ENCODE results near the gene SLC2A13.

The SLC2A13 gene

GRCh38 chr12:40002178-40003169 is 103.4 kb downstream of the SLC2A13 start:
- Histone ChIP-seq H3K4me3 (ENCODE audit: low read length) (no peak overlapping the region), H3K36me3 (ENCODE audit: control insufficient read depth, insufficient read depth, low read length) (no peaks in the 10 kb centered on the region), H3K27me3 (ENCODE audit: control insufficient read depth, insufficient read depth, low read length) (no peaks in the 10 kb centered on the region), H3K4me1 (ENCODE audit: control insufficient read depth, insufficient read depth, low read length) (no peaks in the 10 kb centered on the region), H3K27ac (ENCODE audit: low read length) (no peak overlapping the region), H3K9me3 (ENCODE audit: control insufficient read depth, insufficient read depth, low read length) (no peaks in the 10 kb centered on the region; the same call in 1 of the 2 replicates)
- DNase-seq (ENCODE audit: low read depth, low spot score), result no peak
- WGBS (ENCODE audit: insufficient coverage, insufficient read length), result no CpG with 5 or more reads among the region's 4 CpGs

DNA sequence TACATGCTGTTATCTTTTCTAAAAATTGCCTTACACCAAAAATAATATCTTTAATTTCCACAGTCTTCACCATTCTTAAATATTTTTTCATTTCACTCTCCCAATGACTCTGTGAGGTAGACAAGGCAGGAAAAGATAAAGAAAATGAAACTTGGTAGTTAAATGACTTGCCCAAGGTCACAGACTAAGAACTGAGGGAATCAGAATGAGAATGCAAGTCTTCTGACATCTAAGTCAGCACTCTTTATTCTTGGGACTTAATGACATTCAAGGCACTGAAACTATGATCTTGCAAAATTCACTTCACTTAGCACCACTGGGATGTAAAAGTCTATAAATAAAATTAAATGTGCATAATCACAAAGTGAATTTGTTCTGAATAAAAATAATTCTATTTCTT is 104.5 kb downstream of the SLC2A13 start:
- Histone ChIP-seq H3K36me3 (ENCODE audit: control insufficient read depth, insufficient read depth, low read length) (no peaks in the 10 kb centered on the region), H3K27me3 (ENCODE audit: control insufficient read depth, insufficient read depth, low read length) (no peaks in the 10 kb centered on the region), H3K4me3 (ENCODE audit: low read length) (no peak overlapping the region), H3K27ac (ENCODE audit: low read length) (no peak overlapping the region), H3K9me3 (ENCODE audit: control insufficient read depth, insufficient read depth, low read length) (no peaks in the 10 kb centered on the region; the same call in 1 of the 2 replicates), H3K4me1 (ENCODE audit: control insufficient read depth, insufficient read depth, low read length) (no peaks in the 10 kb centered on the region)
- no peak for DNase-seq (ENCODE audit: low read depth, low spot score)

DNA sequence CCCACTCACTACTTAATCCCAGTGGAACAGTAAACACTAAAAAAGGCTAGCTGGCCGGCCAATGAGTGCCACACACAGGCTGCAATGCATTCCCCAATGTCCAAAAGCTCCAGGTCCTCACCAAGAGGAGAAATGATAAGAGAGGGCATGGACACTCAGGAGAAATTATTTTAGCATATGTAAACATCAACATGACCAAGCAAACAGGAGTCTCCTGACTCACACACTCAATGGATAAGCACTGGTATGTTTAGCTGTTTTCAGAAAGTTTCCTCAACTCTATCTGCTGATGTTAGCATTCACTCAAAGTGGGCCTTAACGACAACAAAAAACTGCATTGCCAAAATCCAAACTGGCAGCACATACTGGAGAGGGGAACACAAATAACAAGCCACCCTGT is 105.0 kb downstream of the SLC2A13 start:
- Histone ChIP-seq H3K4me3 (ENCODE audit: low read length) (no peak overlapping the region), H3K9me3 (ENCODE audit: control insufficient read depth, insufficient read depth, low read length) (no peaks in the 10 kb centered on the region; the same call in 1 of the 2 replicates), H3K27ac (ENCODE audit: low read length) (no peak overlapping the region), H3K27me3 (ENCODE audit: control insufficient read depth, insufficient read depth, low read length) (no peaks in the 10 kb centered on the region), H3K4me1 (ENCODE audit: control insufficient read depth, insufficient read depth, low read length) (no peaks in the 10 kb centered on the region), H3K36me3 (ENCODE audit: control insufficient read depth, insufficient read depth, low read length) (no peaks in the 10 kb centered on the region)
- no CpG with 5 or more reads among the region's 2 CpGs for WGBS (ENCODE audit: insufficient coverage, insufficient read length)
- no peak for DNase-seq (ENCODE audit: low read depth, low spot score)

DNA sequence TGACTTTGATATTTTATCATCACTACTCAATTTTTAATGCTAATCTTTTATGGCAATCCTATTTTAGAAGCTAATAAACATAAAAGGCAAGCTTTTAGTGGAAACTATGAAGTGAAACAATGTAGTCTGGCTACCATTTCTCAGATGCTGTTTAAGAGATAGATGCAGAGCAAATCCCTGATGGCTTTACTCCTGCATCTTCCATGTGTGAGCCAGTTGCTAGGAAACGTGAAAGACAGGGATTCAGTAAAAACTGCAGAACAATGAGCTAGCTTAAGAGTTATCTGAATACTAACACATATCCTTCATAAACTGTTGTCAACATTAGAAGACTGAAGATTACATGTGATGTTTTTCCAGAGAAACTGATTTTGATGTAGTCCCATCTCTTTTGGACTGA is 112.6 kb downstream of the SLC2A13 start:
- Histone ChIP-seq H3K27ac (ENCODE audit: low read length) (no peak overlapping the region), H3K27me3 (ENCODE audit: control insufficient read depth, insufficient read depth, low read length) (no peaks in the 10 kb centered on the region), H3K9me3 (ENCODE audit: control insufficient read depth, insufficient read depth, low read length) (no peaks in the 10 kb centered on the region), H3K4me1 (ENCODE audit: control insufficient read depth, insufficient read depth, low read length) (no peaks in the 10 kb centered on the region), H3K4me3 (ENCODE audit: low read length) (no peak overlapping the region), H3K36me3 (ENCODE audit: control insufficient read depth, insufficient read depth, low read length) (no peaks in the 10 kb centered on the region)
- WGBS (ENCODE audit: insufficient coverage, insufficient read length), result no CpG with 5 or more reads among the region's 1 CpG
- no peak for DNase-seq (ENCODE audit: low read depth, low spot score)

- no peak for DNase-seq (ENCODE audit: low read depth, low spot score)
- no peak overlapping the region for H3K27ac ChIP-seq (ENCODE audit: low read length)
- no peaks in the 10 kb centered on the region for H3K4me1 ChIP-seq (ENCODE audit: control insufficient read depth, insufficient read depth, low read length)
- H3K9me3 ChIP-seq (ENCODE audit: control insufficient read depth, insufficient read depth, low read length), result no peaks in the 10 kb centered on the region
- no peaks in the 10 kb centered on the region for H3K27me3 ChIP-seq (ENCODE audit: control insufficient read depth, insufficient read depth, low read length)
- no peaks in the 10 kb centered on the region for H3K36me3 ChIP-seq (ENCODE audit: control insufficient read depth, insufficient read depth, low read length)
- H3K4me3 ChIP-seq (ENCODE audit: low read length), result no peak overlapping the region
- WGBS (ENCODE audit: insufficient coverage, insufficient read length), result 100% methylated on average over 1 of the region's 4 CpGs
Measured at GRCh38 chr12:39990122-39991101, 115.5 kb downstream of the SLC2A13 start.

GRCh38 chr12:39989501-39989900 is 116.4 kb downstream of the SLC2A13 start:
- no peak for DNase-seq (ENCODE audit: low read depth, low spot score)
- Histone ChIP-seq H3K36me3 (ENCODE audit: control insufficient read depth, insufficient read depth, low read length) (no peaks in the 10 kb centered on the region), H3K9me3 (ENCODE audit: control insufficient read depth, insufficient read depth, low read length) (no peaks in the 10 kb centered on the region), H3K4me1 (ENCODE audit: control insufficient read depth, insufficient read depth, low read length) (no peaks in the 10 kb centered on the region), H3K27me3 (ENCODE audit: control insufficient read depth, insufficient read depth, low read length) (no peaks in the 10 kb centered on the region), H3K27ac (ENCODE audit: low read length) (no peak overlapping the region), H3K4me3 (ENCODE audit: low read length) (no peak overlapping the region)
- no CpG with 5 or more reads among the region's 1 CpG for WGBS (ENCODE audit: insufficient coverage, insufficient read length)

DNA sequence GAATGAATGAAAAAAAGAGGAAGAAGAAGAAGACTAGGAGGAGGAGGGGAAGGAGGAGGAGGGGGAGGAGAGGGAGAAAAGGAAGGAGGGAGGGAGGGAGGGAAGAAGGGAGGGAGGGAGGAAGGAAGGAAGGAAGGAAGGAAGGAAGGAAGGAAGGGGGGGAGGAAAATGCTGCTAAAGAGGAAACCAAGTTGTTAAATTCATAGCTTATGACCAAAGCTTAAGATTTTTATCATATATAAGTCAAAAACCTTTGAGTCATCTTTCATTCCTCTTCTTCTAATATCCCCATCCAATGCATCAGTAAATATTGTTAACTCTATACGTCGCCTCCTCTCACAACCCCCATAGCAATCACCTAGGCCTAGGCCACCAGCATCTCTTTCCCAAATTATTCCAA is 117.3 kb downstream of the SLC2A13 start:
- Histone ChIP-seq H3K4me3 (ENCODE audit: low read length) (no peak overlapping the region), H3K9me3 (ENCODE audit: control insufficient read depth, insufficient read depth, low read length) (no peaks in the 10 kb centered on the region), H3K4me1 (ENCODE audit: control insufficient read depth, insufficient read depth, low read length) (no peaks in the 10 kb centered on the region), H3K36me3 (ENCODE audit: control insufficient read depth, insufficient read depth, low read length) (no peaks in the 10 kb centered on the region), H3K27ac (ENCODE audit: low read length) (no peak overlapping the region), H3K27me3 (ENCODE audit: control insufficient read depth, insufficient read depth, low read length) (no peaks in the 10 kb centered on the region)
- 100% methylated on average over 2 of the region's 2 CpGs for whole genome bisulfite sequencing (ENCODE audit: insufficient coverage, insufficient read length)
- no peak for DNase-seq (ENCODE audit: low read depth, low spot score)

DNA sequence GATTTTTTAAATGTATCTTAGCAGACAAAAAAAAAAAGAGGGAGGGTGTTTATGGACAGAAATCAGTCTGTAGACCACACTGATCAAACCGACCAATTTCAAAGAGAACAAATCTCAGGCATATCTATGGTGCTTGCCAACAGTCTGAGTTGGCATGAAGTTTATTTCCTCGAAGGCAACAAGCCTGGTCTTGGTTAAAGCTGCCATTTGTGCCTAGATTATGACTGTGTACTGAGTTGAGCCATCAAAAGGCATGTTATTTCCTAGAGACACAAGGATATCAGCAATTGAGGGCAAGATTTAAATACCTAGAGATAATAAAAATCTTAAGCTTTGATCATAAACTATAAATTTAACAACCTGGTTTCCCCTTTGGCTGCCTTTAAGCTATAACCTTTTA is 119.2 kb downstream of the SLC2A13 start:
- Histone ChIP-seq H3K9me3 (ENCODE audit: control insufficient read depth, insufficient read depth, low read length) (no peaks in the 10 kb centered on the region), H3K36me3 (ENCODE audit: control insufficient read depth, insufficient read depth, low read length) (no peaks in the 10 kb centered on the region), H3K4me3 (ENCODE audit: low read length) (no peak overlapping the region), H3K4me1 (ENCODE audit: control insufficient read depth, insufficient read depth, low read length) (no peaks in the 10 kb centered on the region), H3K27me3 (ENCODE audit: control insufficient read depth, insufficient read depth, low read length) (no peaks in the 10 kb centered on the region), H3K27ac (ENCODE audit: low read length) (no peak overlapping the region)
- no peak for DNase-seq (ENCODE audit: low read depth, low spot score)
- WGBS (ENCODE audit: insufficient coverage, insufficient read length), result no CpG with 5 or more reads among the region's 2 CpGs

- Histone ChIP-seq H3K4me3 (ENCODE audit: low read length) (no peak overlapping the region), H3K9me3 (ENCODE audit: control insufficient read depth, insufficient read depth, low read length) (no peaks in the 10 kb centered on the region), H3K27me3 (ENCODE audit: control insufficient read depth, insufficient read depth, low read length) (no peaks in the 10 kb centered on the region), H3K36me3 (ENCODE audit: control insufficient read depth, insufficient read depth, low read length) (no peaks in the 10 kb centered on the region), H3K27ac (ENCODE audit: low read length) (no peak overlapping the region), H3K4me1 (ENCODE audit: control insufficient read depth, insufficient read depth, low read length) (no peaks in the 10 kb centered on the region)
- DNase-seq (ENCODE audit: low read depth, low spot score), result no peak
- no CpG with 5 or more reads among the region's 5 CpGs for WGBS (ENCODE audit: insufficient coverage, insufficient read length)
Measured at GRCh38 chr12:39984670-39985069, 121.2 kb downstream of the SLC2A13 start.

- no CpG with 5 or more reads among the region's 5 CpGs for WGBS (ENCODE audit: insufficient coverage, insufficient read length)
- no peak for DNase-seq (ENCODE audit: low read depth, low spot score)
- Histone ChIP-seq H3K4me1 (ENCODE audit: control insufficient read depth, insufficient read depth, low read length) (no peaks in the 10 kb centered on the region; the same call in 1 of the 2 replicates), H3K4me3 (ENCODE audit: low read length) (no peak overlapping the region), H3K27ac (ENCODE audit: low read length) (no peak overlapping the region), H3K9me3 (ENCODE audit: control insufficient read depth, insufficient read depth, low read length) (no peaks in the 10 kb centered on the region), H3K36me3 (ENCODE audit: control insufficient read depth, insufficient read depth, low read length) (no peaks in the 10 kb centered on the region), H3K27me3 (ENCODE audit: control insufficient read depth, insufficient read depth, low read length) (no peaks in the 10 kb centered on the region)
Measured at GRCh38 chr12:39975374-39975918, 130.4 kb downstream of the SLC2A13 start.

All from iPS DF 6.9 (cell line).